ENCODE measurements around the gene NLK. TPM values are rescaled to one million over a fixed set of nuclear protein-coding genes. Genes with fewer than 3 reads are reported as not detected.

The NLK gene
- total and polyA plus RNA-seq, 2 donors (not counting 3 experiments of a cell fraction or from before 2014, with no cell fraction given): 23.8 to 34.2 TPM

DNA sequence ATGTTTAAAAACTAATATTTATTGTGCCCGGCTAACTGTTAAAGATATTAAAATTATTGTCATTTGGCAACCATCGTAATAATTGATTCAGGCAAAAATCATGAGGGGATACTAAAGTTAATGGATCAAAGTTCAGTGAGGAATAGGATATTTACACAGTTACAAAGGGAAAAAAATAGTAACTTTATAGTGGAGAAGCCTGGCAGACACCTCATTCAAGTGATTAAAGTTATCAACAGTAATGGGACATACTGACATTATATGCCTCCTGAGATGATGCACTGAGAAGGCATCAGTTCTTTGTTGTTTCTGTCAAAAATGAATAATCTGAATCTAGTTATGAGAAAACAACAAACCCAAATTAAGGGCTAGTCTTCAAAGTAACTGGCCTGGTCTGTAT is 77.1 kb downstream of the NLK start:
- no TSS peak for BruUV-seq (replicated peaks)
- DNase-seq (ENCODE audit: low read depth, low spot score) (no peak), FAIRE-seq (no peak)
- CTCF ChIA-PET: no interaction called here
- Histone ChIP-seq H3K36me3 (ENCODE audit: control insufficient read depth in 2 of 2, extremely low read depth in 1 of 2, insufficient read depth in 2 of 2, low read length in 2 of 2) (peaks cover 0 to 2% of the 10 kb centered on the region in 2 experiments), H3K9me3 (replicated peaks; ENCODE audit: control insufficient read depth, insufficient read depth, low read length) (no peaks in the 10 kb centered on the region), H3K27me3 (ENCODE audit: control insufficient read depth in 2 of 2, insufficient read depth in 2 of 2, low read length in 2 of 2) (no peaks in the 10 kb centered on the region), H3K79me2 (ENCODE audit: control insufficient read depth, insufficient read depth, low read length) (peaks cover 35% of the 10 kb centered on the region), H2AFZ (ENCODE audit: low read depth, low read length) (no peak overlapping the region), H3K4me1 (ENCODE audit: control insufficient read depth, extremely low read depth, insufficient read depth, low read length) (peaks cover 4% of the 10 kb centered on the region), H3K27ac (ENCODE audit: insufficient read depth, low read depth, low read length) (no peak overlapping the region), H3K9me1 (replicated peaks; ENCODE audit: control insufficient read depth, extremely low read depth, insufficient read depth, low read length) (no peaks in the 10 kb centered on the region), H4K20me1 (replicated peaks; ENCODE audit: control insufficient read depth, extremely low read depth, insufficient read depth, low read length) (peaks cover 4% of the 10 kb centered on the region), H3K4me2 (ENCODE audit: insufficient read depth, low read length) (no peak overlapping the region), H3K4me3 (replicated peaks in 1 of 3; ENCODE audit: insufficient read depth in 1 of 3, low read depth in 1 of 3, low read length in 3 of 3) (no peak overlapping the region), H3K9ac (replicated peaks; ENCODE audit: extremely low read depth, insufficient read depth, low read length) (no peak overlapping the region)
- dilution Hi-C loops (cut with MboI; ENCODE audit: extremely low pct_ligation_motif_present, low sequenced_read_pairs): no loop called here
- intact Hi-C loops (cut with micrococcal nuclease): no loop called here
- no peak for TF ChIP-seq POLR2AphosphoS5 (IDR thresholded peaks at IDR 0.05; ENCODE audit: insufficient read depth, low read depth, low read length)
- TF ChIP-seq, protein P1, sequence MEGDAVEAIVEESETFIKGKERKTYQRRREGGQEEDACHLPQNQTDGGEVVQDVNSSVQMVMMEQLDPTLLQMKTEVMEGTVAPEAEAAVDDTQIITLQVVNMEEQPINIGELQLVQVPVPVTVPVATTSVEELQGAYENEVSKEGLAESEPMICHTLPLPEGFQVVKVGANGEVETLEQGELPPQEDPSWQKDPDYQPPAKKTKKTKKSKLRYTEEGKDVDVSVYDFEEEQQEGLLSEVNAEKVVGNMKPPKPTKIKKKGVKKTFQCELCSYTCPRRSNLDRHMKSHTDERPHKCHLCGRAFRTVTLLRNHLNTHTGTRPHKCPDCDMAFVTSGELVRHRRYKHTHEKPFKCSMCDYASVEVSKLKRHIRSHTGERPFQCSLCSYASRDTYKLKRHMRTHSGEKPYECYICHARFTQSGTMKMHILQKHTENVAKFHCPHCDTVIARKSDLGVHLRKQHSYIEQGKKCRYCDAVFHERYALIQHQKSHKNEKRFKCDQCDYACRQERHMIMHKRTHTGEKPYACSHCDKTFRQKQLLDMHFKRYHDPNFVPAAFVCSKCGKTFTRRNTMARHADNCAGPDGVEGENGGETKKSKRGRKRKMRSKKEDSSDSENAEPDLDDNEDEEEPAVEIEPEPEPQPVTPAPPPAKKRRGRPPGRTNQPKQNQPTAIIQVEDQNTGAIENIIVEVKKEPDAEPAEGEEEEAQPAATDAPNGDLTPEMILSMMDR (IDR thresholded peaks at IDR 0.05; ENCODE audit: extremely low read depth in 1 of 2, insufficient read depth in 1 of 2, low read depth in 1 of 2, low read length in 2 of 2): no peak
- TF ChIP-seq, protein P2, sequence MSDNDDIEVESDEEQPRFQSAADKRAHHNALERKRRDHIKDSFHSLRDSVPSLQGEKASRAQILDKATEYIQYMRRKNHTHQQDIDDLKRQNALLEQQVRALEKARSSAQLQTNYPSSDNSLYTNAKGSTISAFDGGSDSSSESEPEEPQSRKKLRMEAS (IDR thresholded peaks at IDR 0.05; ENCODE audit: insufficient read depth, insufficient read length): no peak
- no peak for TF ChIP-seq JUN (IDR thresholded peaks at IDR 0.05; ENCODE audit: borderline replicate concordance, insufficient read depth, insufficient read length, low read depth)
- TF ChIP-seq POLR2A (IDR thresholded peaks at IDR 0.05; ENCODE audit: low read depth, low read length): no peak
- no peak for TF ChIP-seq MYC (IDR thresholded peaks at IDR 0.05; ENCODE audit: low read depth, low read length)
- TF ChIP-seq GATA2 (IDR thresholded peaks at IDR 0.05; ENCODE audit: insufficient read depth, insufficient read length, low read depth, low read length): no peak
- no peak for TF ChIP-seq FOS (IDR thresholded peaks at IDR 0.05; ENCODE audit: borderline replicate concordance, insufficient read depth, low read length)
- no peak for TF ChIP-seq EZH2 (IDR thresholded peaks at IDR 0.05; ENCODE audit: borderline replicate concordance, low read depth, low read length, severe bottlenecking)
- POLR2A ChIA-PET: no interaction called here

All from endothelial cell of umbilical vein (primary cell).